K562 (cell line): ENCODE measurements around the gene IL17RB. TPM values are rescaled to one million over a fixed set of nuclear protein-coding genes. Genes with fewer than 3 reads are reported as not detected.

Experiments
- ATAC-seq: fragments of 200-7000 bp; cut with Tn5 transposase; 3 replicates; pipeline ENCODE4 v1.9.1; 2020; ENCODE audit warnings: moderate library complexity
- BruUV-seq: library from RNA; stranded (reverse); fragments of 400-500 nt; replicated peaks from 2 replicates; lab custom pipeline; 2021; lab: Mats Ljungman, UMichigan
- CTCF ChIA-PET: fragments of 300-600 bp; formaldehyde crosslinking; extraction: SDS; loops from one replicate; lab custom pipeline; 2021; ENCODE audit warnings: low intra/inter-chr PET ratio; lab: Yijun Ruan, JAX
- POLR2A ChIA-PET: fragments of 300-600, 350-650 bp; sonication (Branson Sonifier 250); formaldehyde crosslinking; extraction: SDS; loops from one replicate; lab custom pipeline; 2021; ENCODE audit warnings: antibody characterized with exemption, inconsistent platforms; lab: Yijun Ruan, JAX
- DNase-seq, 4 experiments: peaks; one replicate each; pipeline versions ENCODE4 v3.0.0 to v3.0.0-alpha.2; 2011 to 2018; ENCODE audit warnings: low spot score in 3 of 4, mixed read lengths in 3 of 4; ENCODE audit errors: extremely low read depth in 1 of 4
- FAIRE-seq: peaks from 2 replicates; lab custom pipeline; 2011; peaks lifted over from hg19 to GRCh38; lab: Jason Lieb, UNC
- H2AFZ ChIP-seq: 2 replicates; pipeline ENCODE4 v1.6.0; 2011; ENCODE audit warnings: low read depth, low read length, control low read depth, inconsistent platforms
- H3K27ac ChIP-seq: fragments of 200-600 bp; 3 replicates; pipeline ENCODE4 v1.8.0; 2011; ENCODE audit warnings: low read depth, mild to moderate bottlenecking, control low read depth, inconsistent platforms, low read length, moderate library complexity, mixed read lengths; ENCODE audit errors: extremely low read depth
- H3K27me3 ChIP-seq, 2 experiments: fragments of 300-600 bp in 1 of 2; 2 replicates in 1 of 2; 3 replicates in 1 of 2; pipeline versions ENCODE4 v1.6.0 to v1.8.0; 2011; ENCODE audit warnings: inconsistent platforms in 2 of 2, low read length in 2 of 2, mild to moderate bottlenecking in 1 of 2, mixed read lengths in 1 of 2, moderate library complexity in 1 of 2; ENCODE audit not compliant: control insufficient read depth in 2 of 2, insufficient read depth in 2 of 2
- H3K36me3 ChIP-seq: fragments of 300-600 bp; 3 replicates; pipeline ENCODE4 v1.8.0; 2011; ENCODE audit warnings: mild to moderate bottlenecking, low read length, inconsistent platforms; ENCODE audit not compliant: control insufficient read depth, insufficient read depth
- H3K4me1 ChIP-seq, 2 experiments: fragments of 200-600 bp in 1 of 2; replicated peaks in 1 of 2; 2 replicates in 1 of 2; 3 replicates in 1 of 2; pipeline versions ENCODE4 v1.5.1 to v1.8.0; 2011; ENCODE audit warnings: inconsistent platforms in 2 of 2, low read length in 2 of 2, mild to moderate bottlenecking in 1 of 2, mixed read lengths in 1 of 2, moderate library complexity in 1 of 2; ENCODE audit not compliant: control insufficient read depth in 2 of 2, insufficient read depth in 2 of 2
- H3K4me2 ChIP-seq: 2 replicates; pipeline ENCODE4 v1.6.1; 2011; ENCODE audit warnings: low read length, control low read depth, inconsistent platforms, mixed read lengths; ENCODE audit not compliant: insufficient read depth
- H3K4me3 ChIP-seq: fragments of 200-600 bp; sonication (generic), shearing (Covaris generic); 2 replicates; pipeline ENCODE4 v1.5.1; 2016; ENCODE audit warnings: control low read depth, inconsistent platforms
- H3K79me2 ChIP-seq: fragments of 200-600 bp; 3 replicates; pipeline ENCODE4 v1.8.0; 2011; ENCODE audit warnings: low read length, inconsistent platforms; ENCODE audit not compliant: control insufficient read depth, insufficient read depth
- H3K9ac ChIP-seq, 2 experiments: 2 replicates each; pipeline versions ENCODE4 v1.6.0 to v1.6.1; 2011; ENCODE audit warnings: low read depth in 2 of 2, low read length in 2 of 2, control low read depth in 1 of 2, inconsistent platforms in 1 of 2, mild to moderate bottlenecking in 1 of 2, mixed read lengths in 1 of 2; ENCODE audit not compliant: insufficient read depth in 1 of 2
- H3K9me1 ChIP-seq: one replicate; pipeline ENCODE4 v1.6.0; 2011; ENCODE audit warnings: inconsistent platforms, mild to moderate bottlenecking, low read length, moderate library complexity; ENCODE audit not compliant: control insufficient read depth, insufficient read depth
- H3K9me3 ChIP-seq: replicated peaks from 2 replicates; pipeline ENCODE4 v1.5.1; 2011; ENCODE audit warnings: low read depth, low read length, inconsistent platforms; ENCODE audit not compliant: control insufficient read depth, insufficient read depth
- H4K20me1 ChIP-seq: replicated peaks from 2 replicates; pipeline ENCODE4 v1.6.1; 2011; ENCODE audit warnings: low read length, inconsistent platforms, mixed read lengths; ENCODE audit not compliant: control insufficient read depth, insufficient read depth
- BCL6 ChIP-seq: fragments of 250-450 bp; sonication (Bioruptor Pico); IDR thresholded peaks from 2 replicates; pipeline ENCODE4 v1.4.0; 2020
- GABPB2 ChIP-seq: fragments of 250-450 bp; sonication (Bioruptor Pico); conservative IDR thresholded peaks from 2 replicates; pipeline ENCODE4 v1.5.1; 2021; ENCODE audit warnings: mild to moderate bottlenecking
- PRDM10 ChIP-seq: fragments of 450-650 bp; IDR thresholded peaks from 2 replicates; pipeline ENCODE4 v1.6.1; 2018; ENCODE audit not compliant: partially characterized antibody
- RBFOX2 ChIP-seq: fragments of 200-400 bp; formaldehyde crosslinking; IDR thresholded peaks from 2 replicates; pipeline ENCODE4 v1.6.1; 2017; ENCODE audit warnings: low read depth, mild to moderate bottlenecking, low read length, moderate library complexity
- STAG1 ChIP-seq: sonication (generic); formaldehyde crosslinking; IDR thresholded peaks from 2 replicates; pipeline ENCODE4 v1.5.0; 2020; ENCODE audit warnings: missing genetic modification reagents, borderline replicate concordance
- WGBS: fragments of 100-300 bp; shearing (Covaris generic); methylation state at CpG from one replicate; pipeline ENCODE4 v1.1.6; 2016; ENCODE audit warnings: low coverage, mixed read lengths; ENCODE audit not compliant: insufficient coverage; ENCODE audit errors: missing lambda C conversion rate; 5-methylcytosine and 5-hydroxymethylcytosine counted together
- in situ Hi-C: fragments of 300-500 bp; cut with MboI; formaldehyde crosslinking; loops from 4 replicates; pipeline ENCODE4 v1.15.0; 2018; ENCODE audit warnings: inconsistent platforms, mixed read lengths
- intact Hi-C: fragments of 100-400 bp; cut with micrococcal nuclease; formaldehyde crosslinking; loops from 2 replicates; pipeline ENCODE4 v1.14.2; 2022
- polyA plus RNA-seq, 8 experiments: library from polyadenylated mRNA; depleted of rRNA in 4 of 8; stranded (reverse) in 5 of 8; unstranded in 3 of 8; fragments of >200 nt; fragmentation: Nextera tagmentation in 2 of 8; fragmentation: Illumina TruSeq in 1 of 8; extraction: Ambion mirVana in 2 of 8; extraction: Trizol in 1 of 8; gene quantifications; 2 replicates each; pipeline versions ENCODE4 v1.2.1 to v1.2.3, GENCODE V29; 2011 to 2014; ENCODE audit warnings: inconsistent platforms in 1 of 8, missing spikeins in 1 of 8
- total RNA-seq, 7 experiments: library from RNA; depleted of rRNA in 6 of 7; stranded (reverse); fragments of >200 nt in 6 of 7; fragmentation: Illumina TruSeq in 2 of 7; extraction: Trizol in 2 of 7; gene quantifications; 2 replicates each; pipeline versions ENCODE4 v1.2.1 to v1.2.3, GENCODE V29; 2011 to 2021; ENCODE audit warnings: low replicate concordance in 1 of 7

IL17RB gene
- total and polyA plus RNA-seq, 9 of the 15 experiments (the other 6 are each of a cell fraction or from before 2014, with no cell fraction given) = 1.1 to 4.1 (median 1.7) TPM

GRCh38 chr3:53885239-53885638 lies 38.9 kb downstream of the IL17RB start:
- Histone ChIP-seq H3K9me3 (no peaks in the 10 kb centered on the region), H3K4me3 (no peak overlapping the region), H3K27ac (no peak overlapping the region), H3K4me2 (no peak overlapping the region), H3K27me3 (no peaks in the 10 kb centered on the region), H3K36me3 (peaks cover 36% of the 10 kb centered on the region), H2AFZ (no peak overlapping the region), H3K9ac (no peak overlapping the region), H3K4me1 (peaks cover 5 to 14% of the 10 kb centered on the region in 2 experiments; a peak in 4 of 5 replicates), H3K9me1 (peaks cover 2% of the 10 kb centered on the region), H3K79me2 (peaks cover 24% of the 10 kb centered on the region), H4K20me1 (peaks cover 10% of the 10 kb centered on the region; the same call in 1 of the 2 replicates)
- CTCF ChIA-PET = no interaction called here
- 90% methylated on average over 3 of the region's 3 CpGs for WGBS
- POLR2A ChIA-PET = no interaction called here
- ATAC-seq = no peak
- DNase-seq = no peak
- intact Hi-C loops = no loop called here
- BruUV-seq = no TSS peak
- in situ Hi-C loops = no loop called here
- no peak for FAIRE-seq
- no peak for TF ChIP-seq BCL6
- no peak for TF ChIP-seq GABPB2 (CRISPR knock-in tag)
- TF ChIP-seq RBFOX2 = no peak
- no peak for TF ChIP-seq STAG1 (CRISPR knock-in tag)
- no peak for TF ChIP-seq PRDM10
